Measurements from ENCODE around the gene PHOX2B.

DNA sequence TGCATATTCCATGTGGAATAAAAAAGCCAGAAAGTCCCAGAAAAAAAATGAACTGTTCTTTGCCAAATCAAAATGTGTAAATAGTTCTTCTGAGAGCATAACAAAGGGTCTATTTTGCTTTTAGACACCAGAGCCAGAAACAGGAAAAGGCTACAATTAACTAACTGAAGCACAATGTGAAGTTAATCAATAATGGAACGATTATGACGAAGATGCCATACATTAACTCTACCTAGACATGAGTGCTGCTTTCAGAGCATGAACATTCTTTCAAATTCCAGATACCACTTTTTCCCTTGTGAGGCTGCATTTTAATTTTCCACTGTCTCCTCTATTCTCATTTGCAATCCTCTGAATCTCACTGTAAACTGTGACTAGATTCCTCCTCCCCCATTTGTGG, 48.7 kb upstream of the PHOX2B start:
- TF ChIP-seq CTCF (conservative IDR thresholded peaks at IDR 0.05; ENCODE audit: low read depth, low read length): no peak
- TF ChIP-seq EZH2 (IDR thresholded peaks at IDR 0.05; ENCODE audit: borderline replicate concordance, low read depth, low read length, poor library complexity, severe bottlenecking): no peak

Measured in A673 (cell line).